Calu3 (cell line): ENCODE results near the gene LPAR1. TPM values are rescaled to one million over a fixed set of nuclear protein-coding genes. Genes with fewer than 3 reads are reported as not detected.
A peak's percentile ranks its signal among the peaks of the same experiment; 100 is the strongest.

Experiments used
- BruUV-seq: library from RNA; stranded (reverse); fragments of 400-500 nt; replicated peaks from 2 replicates; lab custom pipeline; 2021; lab: Mats Ljungman, UMichigan
- CTCF ChIA-PET: fragments of 300-600 bp; sonication (Branson Sonifier 250); formaldehyde crosslinking; loops from one replicate; lab custom pipeline; 2022; ENCODE audit warnings: antibody characterized with exemption; lab: Charles Lee
- DNase-seq: peaks from one replicate; pipeline ENCODE4 v3.0.0; 2022
- H3K27ac Mint-ChIP-seq: one replicate; pipeline ENCODE4 v1.8.0; 2022; ENCODE audit warnings: mixed read lengths; ENCODE audit not compliant: unreplicated experiment
- H3K27me3 Mint-ChIP-seq: one replicate; pipeline ENCODE4 v1.8.0; 2022; ENCODE audit warnings: mixed read lengths; ENCODE audit not compliant: unreplicated experiment
- H3K36me3 Mint-ChIP-seq: one replicate; pipeline ENCODE4 v1.8.0; 2022; ENCODE audit warnings: mild to moderate bottlenecking, moderate library complexity, mixed read lengths; ENCODE audit not compliant: insufficient read depth, unreplicated experiment
- H3K4me1 Mint-ChIP-seq: one replicate; pipeline ENCODE4 v1.8.0; 2022; ENCODE audit warnings: mild to moderate bottlenecking, low read depth, mixed read lengths; ENCODE audit not compliant: unreplicated experiment
- H3K4me3 Mint-ChIP-seq: one replicate; pipeline ENCODE4 v1.8.0; 2022; ENCODE audit warnings: mild to moderate bottlenecking, low read depth, moderate library complexity, mixed read lengths; ENCODE audit not compliant: unreplicated experiment
- H3K9me3 Mint-ChIP-seq: one replicate; pipeline ENCODE4 v1.8.0; 2022; ENCODE audit warnings: low read depth, mixed read lengths; ENCODE audit not compliant: unreplicated experiment
- intact Hi-C: fragments of 100-400 bp; cut with micrococcal nuclease; formaldehyde crosslinking; loops from one replicate; pipeline ENCODE4 v1.10.0; 2022; ENCODE audit not compliant: unreplicated experiment
- total RNA-seq: library from RNA; stranded (reverse); gene quantifications from 2 replicates; pipeline ENCODE4 v1.2.3, GENCODE V29; 2022
- TF ChIP-seq, protein P1 (sequence below): fragments of 200-600 bp; IDR thresholded peaks from one replicate; pipeline ENCODE4 v1.8.0; 2022; ENCODE audit warnings: antibody characterized with exemption; ENCODE audit not compliant: unreplicated experiment

Gene LPAR1
- total RNA-seq, 1 experiment from 2014 or later = 6.3 TPM

DNA sequence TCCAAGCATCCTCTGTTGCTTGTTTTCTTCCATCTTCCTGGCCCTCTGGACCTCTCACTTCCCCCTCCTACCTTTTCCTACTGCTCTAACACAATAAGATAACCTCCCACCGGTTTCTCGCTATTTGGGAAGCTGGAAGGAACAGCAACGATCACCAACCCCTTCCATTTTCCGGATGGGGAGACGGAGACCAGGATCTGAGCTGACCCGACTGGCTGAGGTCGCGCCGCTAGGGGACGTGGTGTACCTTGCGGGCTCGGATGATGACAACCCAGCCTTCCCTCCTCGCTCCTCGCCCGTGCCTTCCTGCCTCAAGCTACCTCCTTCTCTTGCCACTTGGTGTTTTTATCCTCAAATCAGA lies 1.9 kb downstream of the LPAR1 start:
- BruUV-seq = no TSS peak
- Mint-ChIP-seq H3K27ac (peak overlapping the region; percentile 60), H3K9me3 (no peaks in the 10 kb centered on the region), H3K36me3 (peaks cover 30% of the 10 kb centered on the region), H3K4me3 (peak overlapping the region; percentile 78), H3K4me1 (peaks cover 21% of the 10 kb centered on the region), H3K27me3 (no peaks in the 10 kb centered on the region)
- TF ChIP-seq, protein P1, sequence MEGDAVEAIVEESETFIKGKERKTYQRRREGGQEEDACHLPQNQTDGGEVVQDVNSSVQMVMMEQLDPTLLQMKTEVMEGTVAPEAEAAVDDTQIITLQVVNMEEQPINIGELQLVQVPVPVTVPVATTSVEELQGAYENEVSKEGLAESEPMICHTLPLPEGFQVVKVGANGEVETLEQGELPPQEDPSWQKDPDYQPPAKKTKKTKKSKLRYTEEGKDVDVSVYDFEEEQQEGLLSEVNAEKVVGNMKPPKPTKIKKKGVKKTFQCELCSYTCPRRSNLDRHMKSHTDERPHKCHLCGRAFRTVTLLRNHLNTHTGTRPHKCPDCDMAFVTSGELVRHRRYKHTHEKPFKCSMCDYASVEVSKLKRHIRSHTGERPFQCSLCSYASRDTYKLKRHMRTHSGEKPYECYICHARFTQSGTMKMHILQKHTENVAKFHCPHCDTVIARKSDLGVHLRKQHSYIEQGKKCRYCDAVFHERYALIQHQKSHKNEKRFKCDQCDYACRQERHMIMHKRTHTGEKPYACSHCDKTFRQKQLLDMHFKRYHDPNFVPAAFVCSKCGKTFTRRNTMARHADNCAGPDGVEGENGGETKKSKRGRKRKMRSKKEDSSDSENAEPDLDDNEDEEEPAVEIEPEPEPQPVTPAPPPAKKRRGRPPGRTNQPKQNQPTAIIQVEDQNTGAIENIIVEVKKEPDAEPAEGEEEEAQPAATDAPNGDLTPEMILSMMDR = peak; percentile 47
- intact Hi-C loops = loop anchor here (5.0 kb wide), 2 partner anchors 59 to 399 kb away; no protein-coding TSS in a partner anchor
- DNase-seq = peak; percentile 61
- CTCF ChIA-PET = interaction anchor here (0.6 to 1.4 kb wide), 5 partner anchors 16 to 755 kb away, joined by 3 to 6 read pairs (median 4); no protein-coding TSS in a partner anchor

DNA sequence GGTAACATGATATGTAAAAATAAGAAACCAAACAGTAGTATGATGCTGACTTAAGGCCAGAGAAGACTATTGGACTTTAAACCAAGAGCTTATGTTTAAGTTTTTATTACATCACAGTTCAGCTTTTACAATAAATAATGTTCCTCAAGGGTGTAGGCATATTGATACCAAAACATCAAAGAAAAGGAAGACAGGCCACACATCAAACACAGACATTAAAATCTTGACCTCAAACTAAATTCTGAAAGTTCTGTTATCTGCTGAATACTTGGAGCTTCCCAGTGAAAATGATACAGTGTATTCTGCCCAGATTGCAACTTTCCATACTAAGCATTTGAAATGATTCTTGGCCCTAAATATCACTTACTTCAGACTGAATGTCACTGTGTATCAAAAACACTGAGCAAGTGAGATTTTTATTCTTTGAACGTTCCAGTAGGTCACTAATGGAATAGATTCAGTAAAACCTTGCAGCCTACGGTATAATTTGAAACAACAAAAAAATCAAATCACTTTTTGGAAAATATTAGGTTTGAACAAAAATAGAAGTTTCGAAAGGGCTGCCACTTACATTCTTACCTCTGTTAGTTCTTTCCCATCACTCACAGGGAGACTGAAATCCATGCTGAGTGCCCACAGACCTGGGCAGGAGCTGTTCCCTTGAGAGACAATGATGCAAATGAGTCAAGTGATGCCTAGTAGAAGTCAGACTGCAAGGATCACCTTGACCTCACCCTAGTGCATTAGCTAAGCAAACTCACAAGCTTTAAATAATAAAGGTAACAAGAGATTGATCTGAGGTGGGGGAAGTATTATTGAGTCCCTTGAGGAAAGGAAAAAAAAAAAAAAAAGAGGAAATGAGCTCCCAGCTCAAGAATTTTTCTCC lies 2.5 kb downstream of the LPAR1 start:
- Mint-ChIP-seq H3K9me3 (no peaks in the 10 kb centered on the region), H3K4me3 (peak overlapping the region; percentile 78), H3K27me3 (no peaks in the 10 kb centered on the region), H3K4me1 (peaks cover 21% of the 10 kb centered on the region), H3K36me3 (peaks cover 30% of the 10 kb centered on the region), H3K27ac (peak overlapping the region; percentile 60)
- BruUV-seq = no TSS peak
- no peak for DNase-seq
- intact Hi-C loops = loop anchor here (5.0 kb wide), 2 partner anchors 58 to 398 kb away; no protein-coding TSS in a partner anchor
- TF ChIP-seq, protein P1 = no peak
- CTCF ChIA-PET = interaction anchor here (0.6 to 1.4 kb wide), 4 partner anchors 15 to 754 kb away, joined by 3 to 6 read pairs (median 4); no protein-coding TSS in a partner anchor

DNA sequence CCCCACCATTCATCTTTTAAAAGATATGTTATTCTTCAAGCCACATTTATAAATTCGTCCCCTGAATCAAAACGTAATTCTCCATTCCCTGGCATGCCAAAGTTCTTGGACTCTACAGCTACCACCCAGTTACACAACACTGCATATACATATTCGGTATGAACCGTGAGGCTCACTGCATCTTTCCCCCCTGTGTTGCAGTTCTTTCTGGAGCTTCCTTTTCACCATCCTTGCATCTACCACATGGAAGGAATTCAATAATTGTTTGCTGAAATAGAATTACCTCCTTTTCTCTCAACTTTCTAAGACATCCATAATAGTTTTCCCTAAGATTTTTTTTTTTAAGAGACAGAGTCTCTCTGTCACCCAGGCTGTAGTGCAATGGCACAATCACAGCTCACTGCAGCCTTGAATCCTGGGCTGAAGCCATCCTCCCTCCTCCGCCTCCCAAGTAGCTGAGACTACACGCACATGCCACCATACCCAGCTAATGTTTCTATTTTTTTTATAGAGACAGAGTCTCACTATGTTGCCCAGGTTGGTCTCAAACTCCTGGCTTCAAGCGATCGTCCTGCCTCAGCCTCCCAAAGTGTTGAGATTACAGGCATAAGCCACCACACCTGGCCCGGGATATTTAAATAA lies 3.3 kb downstream of the LPAR1 start:
- H3K4me3 Mint-ChIP-seq = no peak overlapping the region
- CTCF ChIA-PET = no interaction called here
- H3K27ac Mint-ChIP-seq = no peak overlapping the region
- H3K4me1 Mint-ChIP-seq = peaks cover 21% of the 10 kb centered on the region
- peaks cover 30% of the 10 kb centered on the region for H3K36me3 Mint-ChIP-seq
- no peak for DNase-seq
- intact Hi-C loops = loop anchor here (5.0 kb wide), 2 partner anchors 58 to 398 kb away; no protein-coding TSS in a partner anchor
- H3K9me3 Mint-ChIP-seq = no peaks in the 10 kb centered on the region
- no peaks in the 10 kb centered on the region for H3K27me3 Mint-ChIP-seq
- BruUV-seq = no TSS peak
- TF ChIP-seq, protein P1 = no peak

DNA sequence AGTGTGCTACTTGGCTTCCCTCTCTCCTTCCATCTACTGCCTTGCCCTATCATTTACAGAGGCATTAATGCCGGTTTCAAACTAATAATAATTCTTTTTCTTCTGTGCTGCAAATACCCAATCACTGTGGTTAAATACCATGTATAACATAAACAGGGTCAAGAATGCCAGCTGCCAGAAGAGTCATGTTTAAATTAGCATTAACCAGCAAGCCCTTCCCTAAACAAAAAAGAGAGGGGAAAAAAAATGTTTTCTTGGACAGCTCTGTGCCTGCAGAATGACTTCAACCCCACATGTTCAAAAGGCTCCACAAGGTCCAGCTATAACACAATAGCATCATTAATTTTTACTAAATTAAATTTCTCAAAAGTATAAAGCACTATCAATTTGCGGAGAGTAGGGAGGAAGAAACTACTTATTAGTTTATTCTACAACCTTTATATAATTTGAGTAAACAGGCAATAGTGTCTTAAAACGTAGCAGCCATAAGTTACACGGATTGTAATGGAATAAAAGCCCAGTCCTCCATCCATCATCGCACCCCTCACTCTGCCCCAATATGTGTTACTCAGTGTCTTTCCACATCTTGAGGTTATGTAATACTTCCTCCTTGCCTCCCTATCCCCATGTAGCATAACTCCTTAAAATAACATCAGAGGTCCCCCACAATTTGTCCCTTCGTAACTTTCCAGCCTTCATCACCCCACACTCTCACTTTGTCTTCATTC lies 3.9 kb downstream of the LPAR1 start:
- Mint-ChIP-seq H3K27ac (no peak overlapping the region), H3K9me3 (no peaks in the 10 kb centered on the region), H3K4me3 (no peak overlapping the region), H3K36me3 (peaks cover 28% of the 10 kb centered on the region), H3K27me3 (no peaks in the 10 kb centered on the region), H3K4me1 (peaks cover 19% of the 10 kb centered on the region)
- no TSS peak for BruUV-seq
- intact Hi-C loops = no loop called here
- no peak for DNase-seq
- TF ChIP-seq, protein P1 = no peak
- CTCF ChIA-PET = no interaction called here
